Heart right ventricle (tissue), 16 donors: ENCODE measurements around the gene PPP1R9B. TPM values are rescaled to one million over a fixed set of nuclear protein-coding genes. Genes with fewer than 3 reads are reported as not detected.
A peak's percentile ranks its signal among the peaks of the same experiment; 100 is the strongest.

Experiments
- ATAC-seq, 8 donors: fragments of 200-7000 bp; cut with Tn5 transposase; one replicate each; pipeline ENCODE4 v1.9.1; 2020; ENCODE audit warnings: mild to moderate bottlenecking in 8 of 8, moderate library complexity in 8 of 8, moderate number of reproducible peaks in 1 of 8
- DNase-seq, 2 donors: peaks; one replicate each; pipeline ENCODE4 v3.0.0-alpha.2; 2020
- H3K27ac ChIP-seq, 10 donors: fragments of 200-600 bp; sonication (generic) in 2 of 10; one replicate each; pipeline versions ENCODE4 v1.5.0 to v1.8.0; 2020 to 2022; ENCODE audit warnings: mild to moderate bottlenecking in 3 of 10
- H3K27me3 ChIP-seq, 7 donors: fragments of 200-600 bp; one replicate each; pipeline ENCODE4 v1.8.0; 2021 to 2022; ENCODE audit warnings: mild to moderate bottlenecking in 2 of 7
- H3K36me3 ChIP-seq, 9 donors: fragments of 200-600 bp; sonication (generic) in 1 of 9; one replicate each; pipeline versions ENCODE4 v1.5.0 to v1.8.0; 2020 to 2022; ENCODE audit warnings: mild to moderate bottlenecking in 2 of 9
- H3K4me1 ChIP-seq, 9 donors: fragments of 200-600 bp; sonication (generic) in 1 of 9; one replicate each; pipeline versions ENCODE4 v1.5.0 to v1.8.0; 2020 to 2022; ENCODE audit warnings: mild to moderate bottlenecking in 4 of 9
- H3K4me3 ChIP-seq, 10 donors: fragments of 200-600 bp; sonication (generic) in 2 of 10; one replicate each; pipeline versions ENCODE4 v1.5.0 to v1.8.0; 2020 to 2022; ENCODE audit warnings: mild to moderate bottlenecking in 7 of 10, moderate library complexity in 2 of 10
- H3K9me3 ChIP-seq, 11 donors: fragments of 200-600 bp in 10 of 11; sonication (generic) in 2 of 11; one replicate each; pipeline versions ENCODE4 v1.5.0 to v1.8.0; 2013 to 2022; ENCODE audit warnings: mild to moderate bottlenecking in 2 of 11, control low read depth in 1 of 11, moderate library complexity in 1 of 11
- WGBS, 2 donors: extraction: QIAGEN DNeasy Blood & Tissue Kit; methylation state at CpG; one replicate each; pipeline ENCODE4 v1.1.7; 2013; ENCODE audit warnings: inconsistent platforms in 1 of 2; 5-methylcytosine and 5-hydroxymethylcytosine counted together
- intact Hi-C, 10 donors: fragments of 100-400 bp; cut with DNase I; formaldehyde crosslinking; loops; one replicate each; pipeline versions ENCODE4 v1.11.1 to v1.14.2; 2022
- polyA plus RNA-seq, 2 donors: library from polyadenylated mRNA; stranded (reverse); fragments of 200-250 nt; gene quantifications; one replicate each; pipeline ENCODE4 v1.2.3, GENCODE V29; 2013
- total RNA-seq, 10 donors: library from RNA; stranded (reverse); fragmentation: NEBNext Ultra II Directional in 3 of 10; extraction: Animal tissue kit (Norgen Biotek cat#: 25700) in 3 of 10; gene quantifications; one replicate each; pipeline versions ENCODE4 v1.2.1 to v1.2.4, GENCODE V29; 2021 to 2023
- TF ChIP-seq, protein P1 (sequence below), 9 donors: fragments of 200-600 bp; sonication (generic) in 2 of 9; IDR thresholded peaks; one replicate each; pipeline versions ENCODE4 v1.5.0 to v1.8.0; 2021 to 2022; ENCODE audit warnings: antibody characterized with exemption in 9 of 9, mild to moderate bottlenecking in 5 of 9, moderate library complexity in 1 of 9
- donor health status: Arrhythmogenic right ventricular cardiomyopathy.
- donor health status: ischemic (EF 13 %, LVEDD 7.1; RV severe dilation, severe dysfunction).
- donor health status: healthy with polysubstance abuse.
- donor health status: DM: no; HTN: yes; CAD: no.
- donor health status: DM: no; HTN: no; CAD: no.
- donor health status: ischemic (EF 25% LVEDD 6.9; RV normal size, moderate dysfunction).
- donor health status: ischemic (EF 25% LVEDD 5.7; RV mildly dilated, moderate dysfunction).
- donor health status: healthy.
- donor health status: DM: yes; HTN: yes; CAD: no.
- donor health status: Ischemic cardiomyopathy.
- donor health status: ischemic (EF 35%, LVEDD 5.7; RV mildly dilated, moderate dysfunction).
- donor health status: nonischemic (EF 11% LVEDD 7.7; RV severe dilation, severe dysfunction).
- donor health status: DM: yes; HTN: yes; CAD: no.
- donor health status: PGD.
- donor health status: ischemic (EF 29% LVEDD 5.4; RV normal size, mild dysfunction).
- donor health status: nonischemic (EF 23%, LVEDD 6.1; RV moderate dilation, normal function).

The PPP1R9B gene
- total and polyA plus RNA-seq, 12 donors, result 17.3 to 45.4 (median 26.9) TPM

DNA sequence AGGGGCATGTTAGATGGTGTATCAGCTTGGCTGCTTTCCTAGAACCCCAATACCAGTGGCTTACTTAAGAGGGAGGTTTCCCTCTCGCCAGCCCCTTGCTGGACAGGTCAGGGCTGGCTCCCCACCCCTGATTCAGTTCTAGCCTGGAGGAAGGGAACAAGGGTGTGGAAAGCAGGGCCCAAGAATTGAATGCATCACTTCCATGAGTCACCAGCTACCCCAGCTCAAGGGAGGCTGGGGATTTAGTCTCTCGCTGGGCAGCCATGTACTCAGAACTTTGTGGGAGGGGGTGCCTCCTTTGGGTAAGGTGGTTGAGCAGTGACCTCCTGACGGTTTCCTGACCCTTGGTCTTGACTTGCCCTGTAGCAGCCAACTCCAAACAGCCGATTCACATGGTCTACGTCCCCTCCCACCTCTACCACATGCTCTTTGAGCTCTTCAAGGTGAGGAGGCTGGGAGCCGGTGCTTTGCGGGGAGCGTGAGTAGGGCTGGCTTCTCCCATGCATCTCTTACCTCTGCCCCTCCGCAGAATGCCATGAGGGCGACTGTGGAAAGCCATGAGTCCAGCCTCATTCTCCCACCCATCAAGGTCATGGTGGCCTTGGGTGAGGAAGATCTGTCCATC lies 42.6 kb downstream of the PPP1R9B start:
- DNase-seq (no peak), ATAC-seq (no peak)
- no peaks in the 10 kb centered on the region for H3K9me3 ChIP-seq
- H3K27me3 ChIP-seq, result no peaks in the 10 kb centered on the region
- H3K4me3 ChIP-seq, result no peak overlapping the region
- 82 to 85% methylated on average over 10 of the region's 10 CpGs for WGBS, 2 donors
- TF ChIP-seq, protein P1, sequence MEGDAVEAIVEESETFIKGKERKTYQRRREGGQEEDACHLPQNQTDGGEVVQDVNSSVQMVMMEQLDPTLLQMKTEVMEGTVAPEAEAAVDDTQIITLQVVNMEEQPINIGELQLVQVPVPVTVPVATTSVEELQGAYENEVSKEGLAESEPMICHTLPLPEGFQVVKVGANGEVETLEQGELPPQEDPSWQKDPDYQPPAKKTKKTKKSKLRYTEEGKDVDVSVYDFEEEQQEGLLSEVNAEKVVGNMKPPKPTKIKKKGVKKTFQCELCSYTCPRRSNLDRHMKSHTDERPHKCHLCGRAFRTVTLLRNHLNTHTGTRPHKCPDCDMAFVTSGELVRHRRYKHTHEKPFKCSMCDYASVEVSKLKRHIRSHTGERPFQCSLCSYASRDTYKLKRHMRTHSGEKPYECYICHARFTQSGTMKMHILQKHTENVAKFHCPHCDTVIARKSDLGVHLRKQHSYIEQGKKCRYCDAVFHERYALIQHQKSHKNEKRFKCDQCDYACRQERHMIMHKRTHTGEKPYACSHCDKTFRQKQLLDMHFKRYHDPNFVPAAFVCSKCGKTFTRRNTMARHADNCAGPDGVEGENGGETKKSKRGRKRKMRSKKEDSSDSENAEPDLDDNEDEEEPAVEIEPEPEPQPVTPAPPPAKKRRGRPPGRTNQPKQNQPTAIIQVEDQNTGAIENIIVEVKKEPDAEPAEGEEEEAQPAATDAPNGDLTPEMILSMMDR (IDR thresholded peaks at IDR 0.05), result no peak
- peaks cover 0 to 77% (median 32%) of the 10 kb centered on the region in 9 donors for H3K36me3 ChIP-seq
- peak overlapping the region in 9 of 10 donors; percentile 8 to 98 (median 67) for H3K27ac ChIP-seq
- peaks cover 18 to 48% (median 36%) of the 10 kb centered on the region in 9 donors for H3K4me1 ChIP-seq
- intact Hi-C loops, result no loop called here

DNA sequence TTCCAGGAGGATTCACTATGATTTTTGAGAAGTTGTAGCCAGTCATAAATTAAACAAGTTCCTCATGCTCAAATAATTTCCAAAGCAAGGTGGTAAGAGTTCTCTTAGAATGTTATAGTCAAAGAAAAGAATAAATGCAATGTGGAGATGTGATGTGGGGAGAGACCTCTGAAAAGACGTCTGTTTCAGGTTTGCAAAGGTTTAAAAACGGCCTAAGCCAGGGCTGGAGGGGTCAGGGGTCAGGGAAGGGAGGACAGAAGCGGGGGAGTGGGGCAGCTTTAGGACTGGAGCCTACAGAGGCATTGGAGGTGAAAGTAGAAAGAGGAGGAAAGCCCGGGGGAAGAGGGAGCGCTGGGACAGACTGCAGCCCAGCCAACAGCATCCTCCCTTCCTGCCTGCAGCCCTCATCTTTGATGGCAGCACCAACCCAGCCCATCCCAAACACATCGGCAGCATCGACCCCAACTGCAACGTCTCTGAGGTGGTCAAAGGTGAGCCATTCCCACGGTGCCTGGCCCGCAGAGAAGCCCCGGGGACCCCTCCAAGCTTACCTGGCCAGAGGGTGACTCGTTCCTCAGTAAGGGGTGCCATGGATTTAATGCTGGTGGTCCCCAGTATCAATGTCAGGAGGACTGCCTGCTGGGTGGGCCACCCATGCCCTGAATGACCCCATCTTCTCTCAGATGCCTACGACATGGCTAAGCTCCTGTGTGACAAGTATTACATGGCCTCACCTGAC lies 43.9 kb downstream of the PPP1R9B start:
- intact Hi-C loops, result no loop called here
- peak overlapping the region in 1 of 10 donors; percentile 21 for H3K27ac ChIP-seq

DNA sequence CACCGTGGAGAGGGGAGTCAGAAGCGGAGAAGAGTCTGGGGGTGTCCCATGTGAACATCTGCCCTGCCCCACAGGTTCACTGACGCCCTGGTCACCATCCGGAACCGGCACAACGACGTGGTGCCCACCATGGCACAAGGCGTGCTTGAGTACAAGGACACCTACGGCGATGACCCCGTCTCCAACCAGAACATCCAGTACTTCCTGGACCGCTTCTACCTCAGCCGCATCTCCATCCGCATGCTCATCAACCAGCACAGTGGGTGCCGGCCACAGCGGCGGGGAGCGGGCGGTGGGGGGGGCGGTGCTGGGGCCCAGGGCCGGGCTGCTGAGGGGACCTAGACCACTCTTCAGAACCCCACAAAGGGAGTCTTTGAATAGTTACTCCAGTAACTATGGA lies 44.7 kb downstream of the PPP1R9B start:
- 93 to 94% methylated on average over 21 of the region's 21 CpGs for WGBS, 2 donors
- peaks cover 0 to 90% (median 33%) of the 10 kb centered on the region in 9 donors for H3K36me3 ChIP-seq
- H3K9me3 ChIP-seq, result no peaks in the 10 kb centered on the region
- H3K4me1 ChIP-seq, result peaks cover 8 to 47% (median 22%) of the 10 kb centered on the region in 9 donors
- TF ChIP-seq, protein P1 (IDR thresholded peaks at IDR 0.05), result no peak
- H3K27ac ChIP-seq, result peak overlapping the region in 1 of 10 donors; percentile 16
- intact Hi-C loops, result no loop called here
- ATAC-seq (no peak), DNase-seq (no peak)
- H3K4me3 ChIP-seq, result no peak overlapping the region
- no peaks in the 10 kb centered on the region for H3K27me3 ChIP-seq

More for the DNA sequence above, 43.9 kb downstream of the PPP1R9B start:
- peaks cover 9 to 48% (median 29%) of the 10 kb centered on the region in 9 donors for H3K4me1 ChIP-seq
- ATAC-seq (no peak), DNase-seq (no peak)
- H3K36me3 ChIP-seq, result peaks cover 0 to 82% (median 32%) of the 10 kb centered on the region in 9 donors
- H3K4me3 ChIP-seq, result no peak overlapping the region
- H3K27me3 ChIP-seq, result no peaks in the 10 kb centered on the region
- 69 to 73% methylated on average over 13 of the region's 13 CpGs for WGBS, 2 donors
- TF ChIP-seq, protein P1 (IDR thresholded peaks at IDR 0.05), result no peak
- H3K9me3 ChIP-seq, result no peaks in the 10 kb centered on the region

DNA sequence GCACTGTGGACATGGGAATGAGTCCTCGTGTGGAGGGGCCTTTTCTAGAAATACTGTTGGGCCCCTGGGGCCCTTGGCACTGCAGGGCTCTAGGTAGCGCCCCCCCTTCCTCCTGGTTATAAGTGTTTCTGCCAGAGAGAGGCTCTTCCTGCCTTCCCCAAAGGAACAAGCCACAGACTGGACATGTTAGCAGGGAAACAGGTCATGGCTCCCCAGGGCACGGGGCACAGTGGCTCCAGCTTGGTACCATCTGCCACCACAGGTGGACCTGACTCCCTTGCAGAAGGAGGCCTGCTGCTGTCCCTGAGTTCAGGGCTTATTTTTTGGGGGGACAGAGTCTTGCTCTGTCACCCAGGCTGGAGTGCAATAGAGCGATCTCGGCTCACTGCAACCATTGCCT lies 46.5 kb downstream of the PPP1R9B start:
- 81 to 87% methylated on average over 5 of the region's 5 CpGs for WGBS, 2 donors
- H3K27ac ChIP-seq, result peak overlapping the region in 4 of 10 donors; percentile 81 to 97 (median 93)
- TF ChIP-seq, protein P1 (IDR thresholded peaks at IDR 0.05), result no peak
- intact Hi-C loops, result loop anchor here in 1 of 10 donors (5.0 kb wide), 1 partner anchor 73 kb away; no protein-coding TSS in a partner anchor
- no peaks in the 10 kb centered on the region for H3K9me3 ChIP-seq
- DNase-seq (no peak), ATAC-seq (no peak)
- no peak overlapping the region for H3K4me3 ChIP-seq
- peaks cover 14 to 57% (median 31%) of the 10 kb centered on the region in 9 donors for H3K4me1 ChIP-seq
- H3K36me3 ChIP-seq, result peaks cover 0 to 92% (median 37%) of the 10 kb centered on the region in 9 donors
- no peaks in the 10 kb centered on the region for H3K27me3 ChIP-seq
